Measurements from ENCODE around the gene DBP.

Gene DBP

GRCh38 chr19:48603001-48603400 lies 34.2 kb downstream of the DBP start:
- no peak for DNase-seq (ENCODE audit: low read depth)
- TF ChIP-seq CTCF (conservative IDR thresholded peaks at IDR 0.05; ENCODE audit: control insufficient read depth, insufficient read depth, low read depth, low read length) = no peak
- H3K4me3 ChIP-seq (ENCODE audit: control insufficient read depth, low read depth, low read length) = no peak overlapping the region

- TF ChIP-seq CTCF (conservative IDR thresholded peaks at IDR 0.05; ENCODE audit: control insufficient read depth, insufficient read depth, low read depth, low read length) = no peak
- no peak overlapping the region for H3K4me3 ChIP-seq (ENCODE audit: control insufficient read depth, low read depth, low read length)
- no peak for DNase-seq (ENCODE audit: low read depth)
These were observed 36.3 kb downstream of the DBP start for GRCh38 chr19:48600679-48601417.

GRCh38 chr19:48598996-48599700 lies 38.0 kb downstream of the DBP start:
- H3K4me3 ChIP-seq (ENCODE audit: control insufficient read depth, low read depth, low read length) = no peak overlapping the region
- TF ChIP-seq CTCF (conservative IDR thresholded peaks at IDR 0.05; ENCODE audit: control insufficient read depth, insufficient read depth, low read depth, low read length) = no peak
- no peak for DNase-seq (ENCODE audit: low read depth)

GRCh38 chr19:48596679-48597465 lies 40.3 kb downstream of the DBP start:
- DNase-seq (ENCODE audit: low read depth) = no peak
- H3K4me3 ChIP-seq (ENCODE audit: control insufficient read depth, low read depth, low read length) = no peak overlapping the region
- no peak for TF ChIP-seq CTCF (conservative IDR thresholded peaks at IDR 0.05; ENCODE audit: control insufficient read depth, insufficient read depth, low read depth, low read length)

- DNase-seq (ENCODE audit: low read depth) = no peak
- no peak for TF ChIP-seq CTCF (conservative IDR thresholded peaks at IDR 0.05; ENCODE audit: control insufficient read depth, insufficient read depth, low read depth, low read length)
- H3K4me3 ChIP-seq (ENCODE audit: control insufficient read depth, low read depth, low read length) = no peak overlapping the region
These were observed 40.9 kb downstream of the DBP start for GRCh38 chr19:48596237-48596636.

- no peak for DNase-seq (ENCODE audit: low read depth)
- H3K4me3 ChIP-seq (ENCODE audit: control insufficient read depth, low read depth, low read length) = no peak overlapping the region
- TF ChIP-seq CTCF (conservative IDR thresholded peaks at IDR 0.05; ENCODE audit: control insufficient read depth, insufficient read depth, low read depth, low read length) = no peak
These were observed 41.3 kb downstream of the DBP start for GRCh38 chr19:48595833-48596232.
